Diencephalon (tissue), 1 donor: ENCODE measurements around the gene CDKL5. TPM values are rescaled to one million over a fixed set of nuclear protein-coding genes. Genes with fewer than 3 reads are reported as not detected.

Experiments
- small RNA-seq: library from RNA; depleted of rRNA; stranded (forward); fragments of <200 nt; gene quantifications from one replicate; pipeline ENCODE3, GENCODE V24; 2014
- total RNA-seq: library from RNA; depleted of rRNA; stranded (reverse); fragments of >200 nt; gene quantifications from one replicate; pipeline ENCODE4 v1.2.3, GENCODE V29; 2014

Gene CDKL5
- 38.5 TPM for total RNA-seq

GRCh38 chrX:18425199-18426003, at the start of gene CDKL5:
TSS of gene CDKL5 (plus strand) at chrX:18425608. CDS start at chrX:18507097, 81,489 bp downstream.

GRCh38 chrX:18672008-18672407, 246.6 kb downstream of the CDKL5 start, which contains the start of gene RS1:
TSS of gene RS1 (minus strand) at chrX:18672108. CDS start at chrX:18672068, 40 bp downstream.

Small RNA genes lying within 50 kb of the gene (small RNA-seq; reads per million reads assigned to genes)
- gene RF00019: not detected

Other genes with a start within 250 kb of the CDKL5 start
- gene BEND2, start 204.7 kb upstream of the CDKL5 start, total RNA-seq: not detected
- 9.2 TPM for gene SCML2, start 70.9 kb upstream of the CDKL5 start, total RNA-seq
- not detected for gene RS1, start 246.5 kb downstream of the CDKL5 start, total RNA-seq